Activated CD4-positive, alpha-beta T cell treated with anti-CD3 and anti-CD28 coated beads, Interleukin-2, amount 10 ng/mL, durations not matched to agents 24 days and 14 days (primary cell): Measurements from ENCODE around the gene RPE65. TPM values are rescaled to one million over a fixed set of nuclear protein-coding genes. Genes with fewer than 3 reads are reported as not detected.
"Not testable (repeated sequence)": the region's sequence is repeated elsewhere in the genome, so short reads cannot be mapped to it uniquely, and the experiment has no call there.

Source experiments
- DNase-seq: peaks from one replicate; pipeline ENCODE4 v3.0.0; 2022
- H3K27ac Mint-ChIP-seq: one replicate; pipeline ENCODE4 v1.8.0; 2022; ENCODE audit warnings: mild to moderate bottlenecking, mixed read lengths
- H3K27me3 Mint-ChIP-seq: one replicate; pipeline ENCODE4 v1.8.0; 2022; ENCODE audit warnings: mixed read lengths
- H3K36me3 Mint-ChIP-seq: one replicate; pipeline ENCODE4 v1.8.0; 2022; ENCODE audit warnings: low read depth, mild to moderate bottlenecking, mixed read lengths
- H3K4me1 Mint-ChIP-seq: one replicate; pipeline ENCODE4 v1.8.0; 2021; ENCODE audit warnings: mixed read lengths
- H3K4me3 Mint-ChIP-seq: one replicate; pipeline ENCODE4 v1.8.0; 2022; ENCODE audit warnings: mild to moderate bottlenecking, moderate library complexity, mixed read lengths
- H3K9me3 Mint-ChIP-seq: one replicate; pipeline ENCODE4 v1.8.0; 2021; ENCODE audit warnings: mixed read lengths
- intact Hi-C: fragments of 100-400 bp; cut with micrococcal nuclease; formaldehyde crosslinking; loops from one replicate; pipeline ENCODE4 v1.15.1; 2023
- total RNA-seq: library from RNA; stranded (reverse); gene quantifications from 2 replicates; pipeline ENCODE4 v1.2.3, GENCODE V29; 2022

RPE65 gene
- total RNA-seq, 1 donor from 2014 or later = not detected

- Mint-ChIP-seq H3K27ac (no peak overlapping the region), H3K27me3 (no peaks in the 10 kb centered on the region), H3K9me3 (no peaks in the 10 kb centered on the region), H3K4me3 (no peak overlapping the region), H3K4me1 (no peaks in the 10 kb centered on the region), H3K36me3 (no peaks in the 10 kb centered on the region)
- DNase-seq = no peak
- intact Hi-C loops = no loop called here
Measured at GRCh38 chr1:68433395-68433794, 16.4 kb downstream of the RPE65 start.

- no peaks in the 10 kb centered on the region for H3K4me1 Mint-ChIP-seq
- H3K36me3 Mint-ChIP-seq = no peaks in the 10 kb centered on the region
- H3K4me3 Mint-ChIP-seq = no peak overlapping the region
- intact Hi-C loops = no loop called here
- H3K9me3 Mint-ChIP-seq = no peaks in the 10 kb centered on the region
- DNase-seq = no peak
- H3K27me3 Mint-ChIP-seq = no peaks in the 10 kb centered on the region
- no peak overlapping the region for H3K27ac Mint-ChIP-seq
Measured at GRCh38 chr1:68431076-68431475, 18.7 kb downstream of the RPE65 start.

GRCh38 chr1:68429233-68429808, 20.4 kb downstream of the RPE65 start:
- no peak for DNase-seq
- Mint-ChIP-seq H3K27me3 (no peaks in the 10 kb centered on the region), H3K27ac (no peak overlapping the region), H3K4me3 (no peak overlapping the region), H3K9me3 (no peaks in the 10 kb centered on the region), H3K36me3 (no peaks in the 10 kb centered on the region), H3K4me1 (no peaks in the 10 kb centered on the region)
- intact Hi-C loops = no loop called here

- H3K4me1 Mint-ChIP-seq = no peaks in the 10 kb centered on the region
Measured at GRCh38 chr1:68426594-68426993, 23.2 kb downstream of the RPE65 start.

DNA sequence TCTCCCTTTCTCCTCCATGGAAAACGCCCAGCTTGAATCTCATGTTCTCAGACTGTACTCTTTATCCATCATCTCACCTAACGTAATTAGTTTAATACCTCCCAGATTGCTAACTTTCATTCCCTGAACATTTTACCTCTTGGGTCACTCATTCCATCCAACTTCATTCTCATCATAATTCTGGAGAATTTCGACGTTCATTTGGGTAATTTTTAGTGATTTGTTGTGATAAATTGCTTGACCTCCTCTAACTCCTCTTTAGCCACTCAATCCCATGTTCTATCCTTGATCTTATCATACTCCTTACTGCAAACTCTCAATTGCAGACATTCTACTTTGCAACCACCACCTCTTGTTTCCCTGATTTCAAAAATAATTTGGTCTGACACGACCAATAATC, 28.4 kb downstream of the RPE65 start:
- Mint-ChIP-seq H3K27me3 (no peaks in the 10 kb centered on the region), H3K27ac (no peak overlapping the region), H3K4me1 (no peaks in the 10 kb centered on the region), H3K36me3 (no peaks in the 10 kb centered on the region), H3K4me3 (no peak overlapping the region), H3K9me3 (no peaks in the 10 kb centered on the region)
- no peak for DNase-seq
- intact Hi-C loops = no loop called here

More at GRCh38 chr1:68426594-68426993, 23.2 kb downstream of the RPE65 start:
- Mint-ChIP-seq H3K4me3 (no peak overlapping the region), H3K36me3 (no peaks in the 10 kb centered on the region), H3K27ac (no peak overlapping the region), H3K9me3 (no peaks in the 10 kb centered on the region), H3K27me3 (no peaks in the 10 kb centered on the region)
- DNase-seq = no peak
- intact Hi-C loops = no loop called here

DNA sequence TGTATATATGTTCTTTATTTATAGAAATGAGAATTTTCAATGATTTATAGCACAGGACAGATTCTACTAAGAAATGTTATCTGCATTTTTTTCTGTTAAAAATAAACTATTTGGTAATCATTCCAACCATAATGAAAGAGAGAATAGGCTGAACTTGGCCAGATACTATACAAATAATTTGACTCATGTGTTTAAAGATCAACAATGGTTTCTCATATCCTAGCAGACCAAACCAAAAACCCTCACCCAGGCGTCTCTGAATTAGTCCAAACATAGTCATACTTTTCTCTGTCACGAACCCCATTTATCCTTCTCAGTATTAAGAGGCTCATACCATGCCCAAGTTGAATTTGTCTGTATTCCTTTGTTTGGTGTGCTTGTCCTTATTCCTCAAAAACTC, 40.3 kb downstream of the RPE65 start:
- DNase-seq = no peak
- Mint-ChIP-seq H3K4me3 (no peak overlapping the region), H3K27ac (no peak overlapping the region), H3K36me3 (no peaks in the 10 kb centered on the region), H3K9me3 (no peaks in the 10 kb centered on the region), H3K27me3 (peaks cover 2% of the 10 kb centered on the region), H3K4me1 (no peaks in the 10 kb centered on the region)
- intact Hi-C loops = no loop called here

DNA sequence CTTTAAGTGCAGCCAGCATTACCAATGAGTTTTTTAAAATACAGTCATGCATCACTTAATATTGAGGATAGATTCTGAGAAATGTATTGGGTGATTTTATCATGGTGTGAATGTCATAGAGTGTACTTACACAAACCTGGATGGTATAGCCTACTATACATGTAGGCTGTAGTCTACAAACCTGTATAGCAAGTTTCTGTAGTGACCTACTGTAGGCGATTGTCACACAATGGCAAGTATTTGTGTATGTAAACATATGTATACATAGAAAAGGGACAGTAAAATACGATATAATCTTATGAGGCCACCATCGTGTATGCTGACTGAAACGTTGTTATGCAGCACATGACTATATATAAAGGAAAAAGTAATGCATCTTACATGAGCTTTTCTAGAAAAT, 48.2 kb downstream of the RPE65 start:
- Mint-ChIP-seq H3K27ac (no peak overlapping the region), H3K4me1 (no peaks in the 10 kb centered on the region), H3K9me3 (no peaks in the 10 kb centered on the region), H3K36me3 (no peaks in the 10 kb centered on the region), H3K27me3 (peaks cover 2% of the 10 kb centered on the region), H3K4me3 (no peak overlapping the region)
- intact Hi-C loops = no loop called here
- DNase-seq = no peak

- DNase-seq, H3K27ac Mint-ChIP-seq, H3K4me3 Mint-ChIP-seq, H3K36me3 Mint-ChIP-seq, H3K9me3 Mint-ChIP-seq, intact Hi-C loops, H3K4me1 Mint-ChIP-seq, H3K27me3 Mint-ChIP-seq: not testable (repeated sequence)
Measured at GRCh38 chr1:68395575-68395974, 54.2 kb downstream of the RPE65 start.

- H3K27me3 Mint-ChIP-seq, H3K36me3 Mint-ChIP-seq, intact Hi-C loops, DNase-seq, H3K27ac Mint-ChIP-seq, H3K9me3 Mint-ChIP-seq, H3K4me3 Mint-ChIP-seq, H3K4me1 Mint-ChIP-seq: not testable (repeated sequence)
Measured at GRCh38 chr1:68392474-68392873, 57.3 kb downstream of the RPE65 start.

GRCh38 chr1:68385798-68386524, 63.8 kb downstream of the RPE65 start:
- not testable (repeated sequence) for H3K4me3 Mint-ChIP-seq

GRCh38 chr1:68384872-68385411, 64.8 kb downstream of the RPE65 start:
- Mint-ChIP-seq H3K4me1 (peaks cover 1% of the 10 kb centered on the region), H3K36me3 (no peaks in the 10 kb centered on the region), H3K9me3 (no peaks in the 10 kb centered on the region), H3K4me3 (no peak overlapping the region), H3K27ac (no peak overlapping the region), H3K27me3 (no peaks in the 10 kb centered on the region)
- no peak for DNase-seq
- intact Hi-C loops = no loop called here

More at GRCh38 chr1:68385798-68386524, 63.8 kb downstream of the RPE65 start:
- H3K36me3 Mint-ChIP-seq, H3K4me1 Mint-ChIP-seq, H3K27ac Mint-ChIP-seq, H3K9me3 Mint-ChIP-seq, DNase-seq, intact Hi-C loops, H3K27me3 Mint-ChIP-seq: not testable (repeated sequence)

DNA sequence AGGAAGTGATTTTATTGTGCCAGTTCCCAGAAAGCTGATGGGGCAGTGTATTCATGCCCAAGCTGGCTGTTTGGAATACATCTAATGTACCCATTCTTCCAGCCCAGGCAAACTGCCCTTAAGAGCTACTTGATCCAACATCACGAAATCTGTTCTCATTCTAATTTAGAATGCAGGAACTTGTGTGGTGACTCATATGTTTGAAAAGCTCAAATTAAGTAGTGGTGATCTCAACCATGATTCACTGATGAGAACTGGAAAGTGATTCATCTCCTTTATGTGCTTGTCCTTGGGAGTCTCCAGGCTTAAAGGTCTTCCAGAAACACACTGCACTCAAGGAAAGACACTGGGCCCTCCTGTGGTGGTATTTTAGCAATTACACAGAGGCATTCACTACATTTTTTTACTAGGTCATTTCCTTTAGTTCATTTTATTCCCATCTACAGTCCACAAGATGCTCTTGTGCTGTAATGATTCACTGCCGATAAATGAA, 65.4 kb downstream of the RPE65 start:
- H3K4me3 Mint-ChIP-seq = no peak overlapping the region
- no peaks in the 10 kb centered on the region for H3K9me3 Mint-ChIP-seq
- intact Hi-C loops = no loop called here
- no peak overlapping the region for H3K27ac Mint-ChIP-seq
- no peaks in the 10 kb centered on the region for H3K36me3 Mint-ChIP-seq
- peaks cover 1% of the 10 kb centered on the region for H3K4me1 Mint-ChIP-seq
- no peaks in the 10 kb centered on the region for H3K27me3 Mint-ChIP-seq
- no peak for DNase-seq

DNA sequence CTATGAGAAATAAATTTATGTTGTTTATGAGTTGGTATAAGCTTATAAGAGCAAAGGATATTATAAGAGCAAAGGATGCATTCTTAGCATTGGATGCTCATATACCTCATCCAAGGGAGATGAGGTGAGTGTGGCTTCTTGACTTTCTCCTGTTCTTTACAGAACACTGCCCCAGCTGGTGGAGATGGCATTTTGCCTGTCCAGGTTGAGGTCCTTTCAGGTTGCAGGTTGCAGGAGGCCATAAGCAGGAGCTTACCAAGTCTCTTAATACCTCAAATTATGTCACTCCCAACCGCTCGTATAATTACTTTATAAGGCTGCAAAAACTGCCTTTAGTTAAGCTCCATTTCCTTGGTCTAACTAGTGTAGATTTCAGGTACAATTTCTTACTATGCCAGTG, 66.7 kb downstream of the RPE65 start:
- intact Hi-C loops = no loop called here
- peaks cover 1% of the 10 kb centered on the region for H3K4me1 Mint-ChIP-seq
- no peaks in the 10 kb centered on the region for H3K9me3 Mint-ChIP-seq
- no peak overlapping the region for H3K27ac Mint-ChIP-seq
- H3K27me3 Mint-ChIP-seq = no peaks in the 10 kb centered on the region
- H3K36me3 Mint-ChIP-seq = no peaks in the 10 kb centered on the region
- no peak for DNase-seq
- H3K4me3 Mint-ChIP-seq = no peak overlapping the region

DNA sequence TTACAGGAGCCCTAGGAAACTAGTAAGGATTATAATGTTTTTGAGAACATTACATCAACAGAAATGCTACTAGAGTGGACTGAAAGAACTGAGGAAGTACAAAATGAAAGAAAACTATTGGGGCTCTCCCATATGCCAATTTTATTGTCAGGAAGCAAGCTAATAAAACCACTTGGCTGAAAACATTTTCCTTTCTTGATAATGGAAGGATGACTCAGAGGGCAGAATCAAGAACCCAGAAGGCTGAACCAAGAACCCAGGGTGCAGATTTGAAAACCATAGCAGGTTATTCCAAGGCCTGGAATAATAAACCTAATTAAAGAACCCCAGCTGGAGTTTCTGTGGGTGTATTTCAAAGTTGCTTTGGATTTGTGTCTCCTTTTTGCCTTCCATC, 70.7 kb downstream of the RPE65 start:
- intact Hi-C loops = no loop called here
- no peak overlapping the region for H3K4me3 Mint-ChIP-seq
- no peaks in the 10 kb centered on the region for H3K4me1 Mint-ChIP-seq
- no peaks in the 10 kb centered on the region for H3K27me3 Mint-ChIP-seq
- DNase-seq = no peak
- H3K9me3 Mint-ChIP-seq = no peaks in the 10 kb centered on the region
- H3K36me3 Mint-ChIP-seq = no peaks in the 10 kb centered on the region
- no peak overlapping the region for H3K27ac Mint-ChIP-seq
